Stimulated activated CD4-positive, alpha-beta T cell treated with anti-CD3 and anti-CD28 coated beads, Interleukin-1b, Interleukin-23, amount 100 ng/mL, for 48 hours (primary cell): ENCODE data around the gene TM2D1.
"Not testable (repeated sequence)": the region's sequence is repeated elsewhere in the genome, so short reads cannot be mapped to it uniquely, and the experiment has no call there.

Experiments
- DNase-seq: peaks from one replicate; pipeline ENCODE4 v3.0.0-alpha.2; 2020

The TM2D1 gene

GRCh38 chr1:61724813-61725694 is at the start of gene TM2D1:
TSS of gene TM2D1 (minus strand) at chr1:61725141. CDS start at chr1:61725120, 21 bp downstream.
- DNase-seq: peak; percentile 89

- no peak for DNase-seq
Observed at GRCh38 chr1:61770131-61770530, 45.2 kb upstream of the TM2D1 start.

- no peak for DNase-seq
Observed at GRCh38 chr1:61757950-61758349, 33.0 kb upstream of the TM2D1 start.

- no peak for DNase-seq
Observed at GRCh38 chr1:61756773-61757172, 31.8 kb upstream of the TM2D1 start.

- no peak for DNase-seq
Observed at GRCh38 chr1:61754545-61754944, 29.6 kb upstream of the TM2D1 start.

GRCh38 chr1:61753998-61754508 is 29.1 kb upstream of the TM2D1 start:
- DNase-seq: no peak

- DNase-seq: no peak
Observed at GRCh38 chr1:61752921-61753389, 28.0 kb upstream of the TM2D1 start.

- no peak for DNase-seq
Observed at GRCh38 chr1:61749574-61749973, 24.6 kb upstream of the TM2D1 start.

GRCh38 chr1:61748566-61748965 is 23.6 kb upstream of the TM2D1 start:
- no peak for DNase-seq

GRCh38 chr1:61746813-61747212 is 21.9 kb upstream of the TM2D1 start:
- DNase-seq: no peak

- no peak for DNase-seq
Observed at GRCh38 chr1:61743716-61744580, 19.0 kb upstream of the TM2D1 start.

GRCh38 chr1:61743431-61743705 is 18.4 kb upstream of the TM2D1 start:
- DNase-seq: no peak

- DNase-seq: no peak
Observed at GRCh38 chr1:61742620-61743430, 17.9 kb upstream of the TM2D1 start.

- DNase-seq: peak; percentile 48
Observed at GRCh38 chr1:61741711-61742619, 17.0 kb upstream of the TM2D1 start, which contains the start of gene PATJ. TSS of gene PATJ (plus strand) at chr1:61742480. CDS start at chr1:61762893, 20,413 bp downstream.

- no peak for DNase-seq
Observed at GRCh38 chr1:61740751-61741700, 16.1 kb upstream of the TM2D1 start.

GRCh38 chr1:61732726-61733125 is 7.8 kb upstream of the TM2D1 start:
- DNase-seq: no peak

- DNase-seq: not testable (repeated sequence)
Observed at GRCh38 chr1:61730679-61731078, 5.7 kb upstream of the TM2D1 start.

GRCh38 chr1:61727544-61727943 is 2.6 kb upstream of the TM2D1 start:
- no peak for DNase-seq

GRCh38 chr1:61724506-61724812 is 482 bp downstream of the TM2D1 start:
- DNase-seq: no peak

GRCh38 chr1:61718996-61719663 is 5.8 kb downstream of the TM2D1 start:
- not testable (repeated sequence) for DNase-seq
